Endothelial cell (in vitro differentiated cells): ENCODE results near the gene EDNRA. TPM values are rescaled to one million over a fixed set of nuclear protein-coding genes. Genes with fewer than 3 reads are reported as not detected.

Experiments
- DNase-seq: peaks from one replicate; pipeline ENCODE4 v3.0.0; 2021; ENCODE audit warnings: low spot score
- H3K27ac Mint-ChIP-seq: one replicate; pipeline ENCODE4 v1.8.0; 2021; ENCODE audit warnings: mixed read lengths, inconsistent platforms; ENCODE audit not compliant: unreplicated experiment
- H3K27me3 Mint-ChIP-seq: one replicate; pipeline ENCODE4 v1.8.0; 2021; ENCODE audit warnings: mild to moderate bottlenecking, moderate library complexity, mixed read lengths, inconsistent platforms; ENCODE audit not compliant: unreplicated experiment
- H3K36me3 Mint-ChIP-seq: one replicate; pipeline ENCODE4 v1.8.0; 2021; ENCODE audit warnings: mild to moderate bottlenecking, low read depth, mixed read lengths, inconsistent platforms; ENCODE audit not compliant: unreplicated experiment
- H3K4me1 Mint-ChIP-seq: one replicate; pipeline ENCODE4 v1.8.0; 2021; ENCODE audit warnings: mild to moderate bottlenecking, mixed read lengths, inconsistent platforms; ENCODE audit not compliant: unreplicated experiment
- H3K4me3 Mint-ChIP-seq: one replicate; pipeline ENCODE4 v1.8.0; 2021; ENCODE audit warnings: mild to moderate bottlenecking, mixed read lengths, inconsistent platforms; ENCODE audit not compliant: unreplicated experiment
- H3K9me3 Mint-ChIP-seq: one replicate; pipeline ENCODE4 v1.8.0; 2021; ENCODE audit warnings: mixed read lengths, inconsistent platforms; ENCODE audit not compliant: unreplicated experiment
- CTCF ChIP-seq: fragments of 200-600 bp; sonication (generic); IDR thresholded peaks from one replicate; pipeline ENCODE4 v1.5.0; 2021; ENCODE audit warnings: antibody characterized with exemption; ENCODE audit not compliant: unreplicated experiment
- total RNA-seq: library from RNA; stranded (reverse); fragmentation: NEBNext Ultra II Directional; extraction: Animal tissue kit (Norgen Biotek cat#: 25700); gene quantifications from one replicate; pipeline ENCODE4 v1.2.1, GENCODE V29; 2021; ENCODE audit not compliant: unreplicated experiment

Gene EDNRA
- total RNA-seq, 1 donor from 2014 or later, result 0.23 TPM

GRCh38 chr4:147548256-147548655, 67.4 kb downstream of the EDNRA start:
- H3K4me1 Mint-ChIP-seq, result peaks cover 3% of the 10 kb centered on the region
- no peaks in the 10 kb centered on the region for H3K9me3 Mint-ChIP-seq
- no peak for DNase-seq
- no peak for TF ChIP-seq CTCF
- no peaks in the 10 kb centered on the region for H3K36me3 Mint-ChIP-seq
- H3K4me3 Mint-ChIP-seq, result no peak overlapping the region
- H3K27ac Mint-ChIP-seq, result no peak overlapping the region
- H3K27me3 Mint-ChIP-seq, result peaks cover 4% of the 10 kb centered on the region

- H3K36me3 Mint-ChIP-seq, result no peaks in the 10 kb centered on the region
- H3K4me3 Mint-ChIP-seq, result no peak overlapping the region
- no peak overlapping the region for H3K27ac Mint-ChIP-seq
- no peak for TF ChIP-seq CTCF
- DNase-seq, result no peak
- peaks cover 3% of the 10 kb centered on the region for H3K4me1 Mint-ChIP-seq
- H3K9me3 Mint-ChIP-seq, result no peaks in the 10 kb centered on the region
- H3K27me3 Mint-ChIP-seq, result peaks cover 5% of the 10 kb centered on the region
Measured at GRCh38 chr4:147550626-147551246, 69.8 kb downstream of the EDNRA start.

- no peaks in the 10 kb centered on the region for H3K36me3 Mint-ChIP-seq
- H3K4me3 Mint-ChIP-seq, result no peak overlapping the region
- no peak overlapping the region for H3K27ac Mint-ChIP-seq
- no peaks in the 10 kb centered on the region for H3K27me3 Mint-ChIP-seq
- H3K4me1 Mint-ChIP-seq, result no peaks in the 10 kb centered on the region
- no peaks in the 10 kb centered on the region for H3K9me3 Mint-ChIP-seq
- TF ChIP-seq CTCF, result no peak
- no peak for DNase-seq
Measured at GRCh38 chr4:147560625-147561024, 79.7 kb downstream of the EDNRA start.

- no peak for TF ChIP-seq CTCF
- no peaks in the 10 kb centered on the region for H3K9me3 Mint-ChIP-seq
- no peaks in the 10 kb centered on the region for H3K36me3 Mint-ChIP-seq
- H3K27me3 Mint-ChIP-seq, result no peaks in the 10 kb centered on the region
- peaks cover 3% of the 10 kb centered on the region for H3K4me1 Mint-ChIP-seq
- H3K4me3 Mint-ChIP-seq, result no peak overlapping the region
- DNase-seq, result no peak
- no peak overlapping the region for H3K27ac Mint-ChIP-seq
Measured at GRCh38 chr4:147566762-147567161, 85.9 kb downstream of the EDNRA start.

GRCh38 chr4:147567276-147567675, 86.4 kb downstream of the EDNRA start:
- Mint-ChIP-seq H3K27me3 (no peaks in the 10 kb centered on the region), H3K4me1 (peaks cover 3% of the 10 kb centered on the region), H3K36me3 (no peaks in the 10 kb centered on the region), H3K9me3 (no peaks in the 10 kb centered on the region), H3K27ac (no peak overlapping the region), H3K4me3 (no peak overlapping the region)
- TF ChIP-seq CTCF, result no peak
- no peak for DNase-seq
